Left hindlimb (tissue), 1 donor: ENCODE data around the gene CHGA.
A peak's percentile ranks its signal among the peaks of the same experiment; 100 is the strongest.

Experiments used
- DNase-seq: peaks from one replicate; pipeline ENCODE4 v3.0.0-alpha.2; 2018

Gene CHGA, protein sequence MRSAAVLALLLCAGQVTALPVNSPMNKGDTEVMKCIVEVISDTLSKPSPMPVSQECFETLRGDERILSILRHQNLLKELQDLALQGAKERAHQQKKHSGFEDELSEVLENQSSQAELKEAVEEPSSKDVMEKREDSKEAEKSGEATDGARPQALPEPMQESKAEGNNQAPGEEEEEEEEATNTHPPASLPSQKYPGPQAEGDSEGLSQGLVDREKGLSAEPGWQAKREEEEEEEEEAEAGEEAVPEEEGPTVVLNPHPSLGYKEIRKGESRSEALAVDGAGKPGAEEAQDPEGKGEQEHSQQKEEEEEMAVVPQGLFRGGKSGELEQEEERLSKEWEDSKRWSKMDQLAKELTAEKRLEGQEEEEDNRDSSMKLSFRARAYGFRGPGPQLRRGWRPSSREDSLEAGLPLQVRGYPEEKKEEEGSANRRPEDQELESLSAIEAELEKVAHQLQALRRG

DNA sequence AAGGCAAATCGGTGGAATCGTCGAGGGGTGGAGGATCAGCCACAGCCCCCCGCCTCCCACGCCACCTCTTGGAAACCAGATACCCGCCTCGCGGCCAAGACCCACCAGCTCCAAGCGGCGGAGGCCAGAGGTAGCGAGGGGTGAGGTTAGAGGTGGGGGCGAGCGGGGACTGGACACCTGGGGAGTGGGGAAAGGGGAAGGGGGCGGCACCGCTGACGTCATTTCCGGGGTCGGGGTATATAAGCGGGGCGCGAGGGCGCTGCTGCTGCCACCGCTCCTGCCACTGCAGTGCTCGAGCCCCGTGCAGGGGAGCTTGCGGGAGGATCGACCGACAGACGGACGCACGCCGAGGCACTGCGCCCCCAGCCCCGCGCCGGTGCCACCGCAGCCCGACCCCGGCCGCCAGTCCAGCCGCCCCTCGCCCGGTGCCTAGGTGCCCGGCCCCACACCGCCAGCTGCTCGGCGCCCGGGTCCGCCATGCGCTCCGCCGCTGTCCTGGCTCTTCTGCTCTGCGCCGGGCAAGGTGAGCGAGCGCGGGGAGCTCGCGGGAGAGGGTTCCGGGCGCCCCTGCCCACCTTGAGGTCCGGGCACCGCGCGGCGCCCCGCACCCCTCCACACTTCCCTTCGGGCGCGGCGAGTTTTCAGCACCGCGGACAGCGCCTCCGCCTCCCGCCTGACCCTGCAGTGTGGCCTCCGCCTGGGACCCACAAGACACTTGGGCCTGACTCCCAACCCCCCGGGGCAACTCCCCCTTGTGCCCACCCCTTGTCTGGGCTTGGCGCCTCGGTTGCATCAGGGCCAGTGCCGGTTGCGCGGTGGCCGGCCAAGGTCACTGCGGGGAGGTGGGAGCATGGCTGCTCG is at the start of gene CHGA:
Gene CHGA (plus strand): TSS at position 268 of the 861 bp plus-strand sequence. CDS start 210 bp downstream, at position 478.
- peak; percentile 64 for DNase-seq

DNA sequence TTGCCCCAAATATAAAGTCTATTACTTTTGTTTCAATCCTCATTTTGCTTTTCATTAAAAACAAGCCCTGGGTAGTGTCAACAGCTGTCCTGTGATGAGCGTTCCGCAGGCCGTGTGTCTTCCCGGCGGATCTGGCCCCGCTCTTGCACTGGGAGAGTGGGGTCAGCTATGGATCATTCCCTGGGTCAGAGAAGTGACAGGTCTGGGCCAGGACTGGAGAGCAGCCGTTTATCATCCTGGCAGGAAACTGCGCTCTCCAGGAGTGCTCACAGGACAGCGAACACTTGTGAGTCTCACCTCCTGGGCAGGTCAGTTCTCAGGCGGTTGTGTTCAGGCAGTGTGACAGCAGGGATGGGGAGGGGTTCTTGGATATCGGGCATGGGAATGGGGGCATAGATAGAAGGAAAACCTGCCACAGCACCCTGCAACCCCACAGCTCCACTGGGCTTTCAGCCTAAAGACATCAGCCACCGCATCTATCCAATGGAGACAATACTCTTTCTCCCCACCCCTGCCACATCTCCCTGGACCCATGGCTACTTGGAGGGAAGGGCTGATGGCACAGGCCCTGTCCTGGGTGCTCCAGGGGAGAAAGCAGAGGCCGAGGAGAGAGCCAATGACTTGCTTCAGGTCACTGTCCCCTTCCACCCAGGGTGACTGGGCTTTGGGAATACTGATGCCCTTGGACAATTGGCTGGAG is 47.8 kb upstream of the CHGA start:
- DNase-seq = no peak

DNA sequence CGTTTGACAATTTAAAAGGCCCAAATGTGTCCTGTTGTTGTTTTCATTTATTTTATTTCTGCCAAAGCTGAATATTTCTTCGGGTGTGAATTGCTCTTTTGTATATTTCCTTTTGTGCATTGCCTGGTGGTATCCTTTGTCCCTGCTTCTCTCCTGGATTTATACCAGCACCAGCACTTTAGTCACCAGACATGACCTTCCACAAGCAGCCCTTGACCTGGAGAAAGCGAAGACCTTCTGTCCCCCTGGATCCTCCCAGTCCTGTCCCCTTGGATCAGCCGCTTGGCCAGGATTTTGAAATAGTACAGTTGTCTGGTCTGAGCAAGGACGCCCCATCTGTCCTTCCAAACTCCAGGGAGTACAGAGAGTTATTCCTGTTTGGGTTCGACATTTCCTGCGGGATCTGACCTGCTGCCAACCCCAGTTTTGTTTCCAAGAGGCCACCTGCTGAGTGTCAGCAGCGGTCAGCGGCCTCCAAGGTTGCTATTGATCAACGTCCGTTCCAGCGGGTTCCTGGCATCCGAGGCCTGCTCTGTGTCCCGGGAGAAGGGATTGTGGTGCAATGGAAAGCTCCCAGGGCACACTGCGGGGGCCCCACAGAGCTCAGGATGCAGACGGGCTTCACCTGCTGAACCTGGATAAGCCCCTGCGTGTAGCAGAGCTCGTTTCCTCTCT is 45.1 kb upstream of the CHGA start:
- DNase-seq = no peak

- no peak for DNase-seq
These were observed 42.6 kb upstream of the CHGA start for GRCh38 chr14:92880351-92880750.

- no peak for DNase-seq
These were observed 42.1 kb upstream of the CHGA start for GRCh38 chr14:92880851-92881250.

- DNase-seq = no peak
These were observed 39.9 kb upstream of the CHGA start for GRCh38 chr14:92883066-92883465.

- no peak for DNase-seq
These were observed 38.5 kb upstream of the CHGA start for GRCh38 chr14:92884410-92884809.

DNA sequence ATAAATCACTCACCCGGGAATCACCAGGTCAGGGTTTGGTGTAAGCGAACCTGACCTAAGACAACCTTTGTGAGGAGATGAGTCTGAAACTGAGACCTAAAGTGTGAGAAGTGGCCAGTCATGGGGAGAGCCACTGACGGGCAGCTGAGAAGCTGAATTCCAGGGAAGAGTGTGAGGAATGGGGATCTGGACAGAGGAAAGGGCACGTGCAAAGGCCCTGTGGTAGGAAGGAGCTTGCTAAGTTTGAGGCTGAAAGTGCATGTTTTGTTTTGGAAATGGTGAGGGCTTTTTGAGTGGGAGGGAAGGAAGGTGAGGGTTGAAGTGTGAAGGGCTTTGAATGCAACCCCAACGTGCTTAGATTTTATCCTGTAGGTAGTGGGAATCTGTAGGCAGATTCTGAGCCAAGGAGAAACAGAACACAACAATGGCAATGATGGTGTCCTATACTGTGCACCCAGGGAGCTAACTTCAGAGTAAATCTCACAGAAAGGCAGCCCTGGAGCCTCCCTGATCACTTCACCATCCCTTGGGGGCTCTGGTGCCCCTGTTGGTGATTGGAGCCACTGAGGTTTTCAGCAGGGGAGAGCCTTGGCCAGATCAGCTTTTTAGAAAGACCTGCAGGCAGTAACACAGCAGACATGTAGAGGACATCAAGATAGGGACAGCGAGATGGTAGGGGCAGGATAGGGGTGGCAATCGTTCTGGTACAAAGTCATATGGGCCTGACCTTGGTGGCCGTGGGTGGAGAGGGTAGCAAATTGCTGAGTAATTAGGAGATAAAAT is 37.5 kb upstream of the CHGA start:
- DNase-seq = no peak

GRCh38 chr14:92886337-92886736 is 36.6 kb upstream of the CHGA start:
- no peak for DNase-seq

DNA sequence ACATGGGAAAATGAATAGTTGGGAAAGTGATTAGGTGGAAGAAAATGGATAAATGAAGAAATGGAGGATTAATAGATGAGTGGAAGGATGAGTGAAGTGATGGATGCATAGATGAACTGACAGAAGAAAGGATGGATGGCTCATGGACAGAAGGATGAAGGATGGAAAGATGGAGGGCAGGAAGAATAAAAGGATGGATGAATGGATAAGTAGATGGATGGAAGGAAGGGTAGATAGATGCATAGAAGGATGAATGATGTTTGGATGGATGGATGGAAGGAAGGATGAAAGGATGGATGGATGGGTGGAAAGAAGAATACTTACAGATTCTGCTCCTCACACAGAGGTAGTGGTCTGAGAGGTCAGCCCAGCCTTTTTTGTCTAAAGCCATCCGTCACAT is 35.8 kb upstream of the CHGA start:
- no peak for DNase-seq

GRCh38 chr14:92888896-92889295 is 34.1 kb upstream of the CHGA start:
- DNase-seq = no peak

DNA sequence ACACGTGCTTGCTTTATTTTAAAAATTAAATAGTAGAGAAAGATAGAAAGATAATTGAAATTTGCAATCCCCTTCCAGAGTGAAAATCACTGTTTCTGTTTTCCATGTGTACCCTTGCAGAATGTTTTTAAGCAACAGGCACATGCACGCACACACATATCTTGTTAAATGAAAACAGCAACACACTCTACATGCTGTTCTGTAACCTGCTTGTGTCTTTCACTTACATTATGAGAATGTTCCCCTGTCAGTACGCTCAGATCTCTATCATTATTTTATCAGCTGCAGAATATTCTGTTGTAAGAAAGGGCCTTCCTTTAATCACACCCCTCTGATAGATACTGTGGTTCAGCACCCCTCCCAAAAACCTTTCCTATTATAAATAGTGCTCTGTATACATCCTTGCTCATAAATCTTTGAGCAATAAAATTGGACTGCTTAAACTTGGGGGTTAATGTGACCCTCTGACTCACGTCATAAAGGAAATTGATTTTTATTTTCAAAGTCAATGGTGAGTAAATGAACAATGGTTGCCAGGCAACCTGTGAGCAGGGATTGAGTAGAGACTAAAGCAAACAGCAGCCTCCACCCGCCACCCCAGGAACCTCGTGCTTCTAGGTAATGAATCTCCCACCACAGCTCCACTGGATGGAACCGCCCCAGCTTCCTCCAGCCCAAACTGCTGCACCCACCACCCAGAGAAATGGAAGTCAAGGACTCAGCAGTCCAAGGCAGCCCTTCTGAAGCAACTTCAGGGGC is 31.9 kb upstream of the CHGA start:
- no peak for DNase-seq

- DNase-seq = no peak
These were observed 30.4 kb upstream of the CHGA start for GRCh38 chr14:92892589-92892988.

GRCh38 chr14:92895352-92895878 is 27.5 kb upstream of the CHGA start:
- no peak for DNase-seq

DNA sequence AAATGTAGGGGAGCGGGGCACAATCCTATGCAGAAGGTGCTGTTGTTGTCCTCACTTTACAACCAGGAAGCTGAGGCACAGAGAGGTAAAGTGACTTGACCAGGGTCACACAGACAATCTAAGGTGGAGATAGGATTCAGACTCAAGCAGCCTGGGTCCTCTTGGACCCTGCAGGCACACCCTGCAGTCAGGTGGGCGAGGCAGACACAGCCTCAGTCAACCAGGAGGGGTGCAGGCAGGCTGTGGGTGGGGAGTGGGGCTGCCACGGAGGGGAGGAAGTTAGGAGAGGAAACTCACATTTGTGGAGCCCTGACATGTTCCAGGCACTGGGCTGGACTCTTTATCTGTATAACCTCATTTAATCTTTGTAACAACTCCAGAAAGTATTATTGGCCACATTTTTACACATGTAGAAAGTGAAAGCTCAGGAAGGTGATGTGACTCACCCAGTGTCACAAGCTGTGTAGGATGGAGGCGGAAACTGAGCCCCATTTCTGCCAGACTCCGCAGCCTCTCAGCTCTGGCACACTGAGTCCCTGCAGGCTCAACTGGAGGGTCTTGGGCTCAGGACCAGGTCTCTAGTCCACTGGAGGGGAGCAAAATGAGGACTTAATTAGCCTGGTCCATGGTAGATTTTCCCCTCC is 24.9 kb upstream of the CHGA start:
- no peak for DNase-seq

GRCh38 chr14:92898566-92899131 is 24.3 kb upstream of the CHGA start:
- no peak for DNase-seq

- DNase-seq = no peak
These were observed 22.3 kb upstream of the CHGA start for GRCh38 chr14:92900660-92901059.

DNA sequence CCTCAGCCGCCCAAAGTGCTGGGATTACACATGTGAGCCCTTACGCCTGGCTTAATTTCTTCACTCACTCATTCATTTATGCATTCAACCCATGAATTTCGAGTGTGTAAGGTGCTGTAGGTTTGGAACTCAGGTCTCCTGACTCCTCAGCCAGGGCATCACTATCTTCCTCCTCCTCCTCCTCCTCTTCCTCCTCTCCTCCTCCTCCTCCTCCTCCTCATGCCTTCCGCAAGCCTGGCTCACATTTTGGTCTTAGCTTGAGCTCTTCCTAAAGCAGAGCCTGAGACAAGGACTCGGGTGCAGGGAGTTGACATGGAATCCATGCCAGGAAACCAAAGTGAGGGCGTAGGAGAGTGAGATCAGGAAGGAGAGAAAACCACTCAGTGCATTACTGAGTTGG is 20.8 kb upstream of the CHGA start:
- no peak for DNase-seq

- DNase-seq = no peak
These were observed 20.2 kb upstream of the CHGA start for GRCh38 chr14:92902726-92903125.

GRCh38 chr14:92903359-92903758 is 19.6 kb upstream of the CHGA start:
- no peak for DNase-seq
